ENCODE data around the gene NDUFB2. TPM values are rescaled to one million over a fixed set of nuclear protein-coding genes. Genes with fewer than 3 reads are reported as not detected.

Gene NDUFB2
- total RNA-seq, 1 donor = 56.5 TPM

DNA sequence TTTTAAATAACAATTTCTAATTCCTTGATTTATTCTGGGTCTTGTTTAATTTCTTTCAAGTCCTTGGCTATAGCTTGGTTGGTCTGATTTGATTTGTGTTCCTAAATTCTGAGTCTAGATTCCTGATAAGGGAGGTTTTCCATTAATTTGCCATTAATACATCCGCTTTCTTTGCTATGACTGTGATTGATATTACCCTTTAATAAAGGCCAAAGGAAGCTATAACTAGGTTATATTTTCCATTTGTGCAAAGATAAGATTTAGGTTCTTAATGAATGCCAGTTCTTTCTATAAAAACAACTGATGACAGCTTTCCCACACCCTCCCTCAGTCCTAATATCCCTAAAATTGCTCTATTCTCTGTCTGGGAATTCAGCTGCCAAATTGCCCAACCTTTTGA is 28.2 kb downstream of the NDUFB2 start:
- Histone ChIP-seq H3K4me2 (ENCODE audit: insufficient read depth, low read length) (no peak overlapping the region), H3K9me3 (ENCODE audit: low read depth, low read length) (no peaks in the 10 kb centered on the region), H4K20me1 (ENCODE audit: insufficient read depth, low read length) (no peaks in the 10 kb centered on the region), H3K4me1 (ENCODE audit: insufficient read depth, low read length) (peaks cover 15% of the 10 kb centered on the region), H3K79me2 (ENCODE audit: insufficient read depth, low read length) (no peaks in the 10 kb centered on the region), H3K4me3 (ENCODE audit: insufficient read depth, low read length) (no peak overlapping the region), H3K27ac (ENCODE audit: low read depth, low read length) (no peak overlapping the region), H2AFZ (ENCODE audit: low read length) (no peak overlapping the region), H3K36me3 (ENCODE audit: insufficient read depth, low read length) (peaks cover 5% of the 10 kb centered on the region), H3K27me3 (ENCODE audit: insufficient read depth, low read length) (no peaks in the 10 kb centered on the region)
- TF ChIP-seq, protein P1, sequence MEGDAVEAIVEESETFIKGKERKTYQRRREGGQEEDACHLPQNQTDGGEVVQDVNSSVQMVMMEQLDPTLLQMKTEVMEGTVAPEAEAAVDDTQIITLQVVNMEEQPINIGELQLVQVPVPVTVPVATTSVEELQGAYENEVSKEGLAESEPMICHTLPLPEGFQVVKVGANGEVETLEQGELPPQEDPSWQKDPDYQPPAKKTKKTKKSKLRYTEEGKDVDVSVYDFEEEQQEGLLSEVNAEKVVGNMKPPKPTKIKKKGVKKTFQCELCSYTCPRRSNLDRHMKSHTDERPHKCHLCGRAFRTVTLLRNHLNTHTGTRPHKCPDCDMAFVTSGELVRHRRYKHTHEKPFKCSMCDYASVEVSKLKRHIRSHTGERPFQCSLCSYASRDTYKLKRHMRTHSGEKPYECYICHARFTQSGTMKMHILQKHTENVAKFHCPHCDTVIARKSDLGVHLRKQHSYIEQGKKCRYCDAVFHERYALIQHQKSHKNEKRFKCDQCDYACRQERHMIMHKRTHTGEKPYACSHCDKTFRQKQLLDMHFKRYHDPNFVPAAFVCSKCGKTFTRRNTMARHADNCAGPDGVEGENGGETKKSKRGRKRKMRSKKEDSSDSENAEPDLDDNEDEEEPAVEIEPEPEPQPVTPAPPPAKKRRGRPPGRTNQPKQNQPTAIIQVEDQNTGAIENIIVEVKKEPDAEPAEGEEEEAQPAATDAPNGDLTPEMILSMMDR (IDR thresholded peaks at IDR 0.05; ENCODE audit: extremely low read depth, low read depth, low read length) = no peak
- no peak for DNase-seq (ENCODE audit: insufficient read length, low spot score, missing footprints)

DNA sequence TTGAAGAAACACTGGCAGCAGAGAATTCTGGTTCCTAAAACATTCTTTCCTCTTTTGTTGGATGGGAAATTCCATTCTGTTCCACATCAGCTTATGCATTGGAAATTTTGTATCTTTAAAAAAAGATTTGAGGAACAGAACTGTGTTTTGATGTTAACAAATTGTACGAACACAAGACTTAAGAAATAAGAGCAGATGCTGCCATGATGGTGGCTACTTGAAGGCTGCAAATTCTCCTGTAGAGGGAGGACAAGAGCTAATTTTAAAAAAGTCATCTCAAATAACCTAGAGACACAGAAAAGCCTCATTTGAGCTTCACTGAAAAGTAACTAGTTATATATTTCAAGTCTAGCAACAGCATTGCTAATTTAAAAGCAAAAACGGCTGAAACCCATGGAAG is 29.8 kb downstream of the NDUFB2 start:
- H4K20me1 ChIP-seq (ENCODE audit: insufficient read depth, low read length) = no peaks in the 10 kb centered on the region
- H3K4me3 ChIP-seq (ENCODE audit: insufficient read depth, low read length) = no peak overlapping the region
- no peak overlapping the region for H3K4me2 ChIP-seq (ENCODE audit: insufficient read depth, low read length)
- H3K4me1 ChIP-seq (ENCODE audit: insufficient read depth, low read length) = peaks cover 17% of the 10 kb centered on the region
- H3K27me3 ChIP-seq (ENCODE audit: insufficient read depth, low read length) = no peaks in the 10 kb centered on the region
- TF ChIP-seq, protein P1 (IDR thresholded peaks at IDR 0.05; ENCODE audit: extremely low read depth, low read depth, low read length) = peak; percentile 60
- no peaks in the 10 kb centered on the region for H3K9me3 ChIP-seq (ENCODE audit: low read depth, low read length)
- no peak overlapping the region for H2AFZ ChIP-seq (ENCODE audit: low read length)
- H3K79me2 ChIP-seq (ENCODE audit: insufficient read depth, low read length) = no peaks in the 10 kb centered on the region
- no peak overlapping the region for H3K27ac ChIP-seq (ENCODE audit: low read depth, low read length)
- DNase-seq (ENCODE audit: insufficient read length, low spot score, missing footprints) = peak; percentile 18
- peaks cover 5% of the 10 kb centered on the region for H3K36me3 ChIP-seq (ENCODE audit: insufficient read depth, low read length)

DNA sequence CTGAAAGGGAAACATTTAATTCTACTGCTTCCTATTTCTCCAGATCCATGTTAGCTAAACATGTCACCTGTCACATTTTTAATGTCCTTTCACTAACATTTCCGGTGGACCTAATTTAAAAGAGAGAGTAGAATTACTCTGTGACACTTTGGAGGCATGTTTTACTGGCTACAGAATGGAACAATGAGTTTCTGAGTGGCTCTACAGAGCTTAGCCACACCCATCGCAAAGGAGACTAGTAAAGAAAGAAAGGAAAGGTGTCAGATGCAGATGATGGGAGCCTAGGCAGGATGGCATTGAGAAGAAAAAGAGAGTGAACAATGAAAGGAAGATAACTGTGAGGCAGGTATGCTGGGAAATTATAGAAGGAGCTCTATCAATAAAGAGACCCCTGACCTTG is 35.9 kb downstream of the NDUFB2 start:
- Histone ChIP-seq H3K4me3 (ENCODE audit: insufficient read depth, low read length) (no peak overlapping the region), H3K79me2 (ENCODE audit: insufficient read depth, low read length) (no peaks in the 10 kb centered on the region), H4K20me1 (ENCODE audit: insufficient read depth, low read length) (no peaks in the 10 kb centered on the region), H3K4me1 (ENCODE audit: insufficient read depth, low read length) (peaks cover 17% of the 10 kb centered on the region), H2AFZ (ENCODE audit: low read length) (no peak overlapping the region), H3K27ac (ENCODE audit: low read depth, low read length) (no peak overlapping the region), H3K4me2 (ENCODE audit: insufficient read depth, low read length) (no peak overlapping the region), H3K9me3 (ENCODE audit: low read depth, low read length) (no peaks in the 10 kb centered on the region), H3K27me3 (ENCODE audit: insufficient read depth, low read length) (no peaks in the 10 kb centered on the region), H3K36me3 (ENCODE audit: insufficient read depth, low read length) (no peaks in the 10 kb centered on the region)
- TF ChIP-seq, protein P1 (IDR thresholded peaks at IDR 0.05; ENCODE audit: extremely low read depth, low read depth, low read length) = no peak
- no peak for DNase-seq (ENCODE audit: insufficient read length, low spot score, missing footprints)

DNA sequence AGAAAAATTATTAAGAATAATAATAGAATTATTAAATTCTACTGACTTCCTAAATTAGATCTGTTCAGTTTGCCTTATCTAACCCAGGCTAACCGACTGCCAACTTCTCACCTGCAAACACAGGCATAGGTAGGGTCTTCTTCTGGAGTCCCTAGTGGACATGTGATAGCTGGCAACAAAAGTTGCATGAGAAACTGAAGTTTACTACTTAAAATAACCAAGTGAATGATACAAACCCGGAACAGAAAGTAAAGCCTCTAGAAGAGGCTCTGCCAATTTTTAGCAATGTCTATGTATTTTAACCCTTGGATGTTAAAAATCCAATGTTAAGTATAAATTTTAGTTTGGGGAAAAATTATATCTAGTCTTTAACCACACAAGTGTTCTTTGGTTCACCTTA is 37.6 kb downstream of the NDUFB2 start:
- H3K36me3 ChIP-seq (ENCODE audit: insufficient read depth, low read length) = no peaks in the 10 kb centered on the region
- H3K9me3 ChIP-seq (ENCODE audit: low read depth, low read length) = no peaks in the 10 kb centered on the region
- no peaks in the 10 kb centered on the region for H3K79me2 ChIP-seq (ENCODE audit: insufficient read depth, low read length)
- no peak overlapping the region for H3K4me3 ChIP-seq (ENCODE audit: insufficient read depth, low read length)
- no peak overlapping the region for H3K27ac ChIP-seq (ENCODE audit: low read depth, low read length)
- peaks cover 7% of the 10 kb centered on the region for H3K4me1 ChIP-seq (ENCODE audit: insufficient read depth, low read length)
- no peaks in the 10 kb centered on the region for H3K27me3 ChIP-seq (ENCODE audit: insufficient read depth, low read length)
- H4K20me1 ChIP-seq (ENCODE audit: insufficient read depth, low read length) = no peaks in the 10 kb centered on the region
- no peak overlapping the region for H3K4me2 ChIP-seq (ENCODE audit: insufficient read depth, low read length)
- no peak for DNase-seq (ENCODE audit: insufficient read length, low spot score, missing footprints)
- H2AFZ ChIP-seq (ENCODE audit: low read length) = no peak overlapping the region
- TF ChIP-seq, protein P1 (IDR thresholded peaks at IDR 0.05; ENCODE audit: extremely low read depth, low read depth, low read length) = no peak
